GM18861 (cell line): ENCODE measurements around the gene AKT1.

Experiments
- ATAC-seq: cut with Tn5 transposase; IDR thresholded peaks from one replicate; pipeline ENCODE4 v1.9.1; 2021; ENCODE audit not compliant: unreplicated experiment

AKT1 gene

DNA sequence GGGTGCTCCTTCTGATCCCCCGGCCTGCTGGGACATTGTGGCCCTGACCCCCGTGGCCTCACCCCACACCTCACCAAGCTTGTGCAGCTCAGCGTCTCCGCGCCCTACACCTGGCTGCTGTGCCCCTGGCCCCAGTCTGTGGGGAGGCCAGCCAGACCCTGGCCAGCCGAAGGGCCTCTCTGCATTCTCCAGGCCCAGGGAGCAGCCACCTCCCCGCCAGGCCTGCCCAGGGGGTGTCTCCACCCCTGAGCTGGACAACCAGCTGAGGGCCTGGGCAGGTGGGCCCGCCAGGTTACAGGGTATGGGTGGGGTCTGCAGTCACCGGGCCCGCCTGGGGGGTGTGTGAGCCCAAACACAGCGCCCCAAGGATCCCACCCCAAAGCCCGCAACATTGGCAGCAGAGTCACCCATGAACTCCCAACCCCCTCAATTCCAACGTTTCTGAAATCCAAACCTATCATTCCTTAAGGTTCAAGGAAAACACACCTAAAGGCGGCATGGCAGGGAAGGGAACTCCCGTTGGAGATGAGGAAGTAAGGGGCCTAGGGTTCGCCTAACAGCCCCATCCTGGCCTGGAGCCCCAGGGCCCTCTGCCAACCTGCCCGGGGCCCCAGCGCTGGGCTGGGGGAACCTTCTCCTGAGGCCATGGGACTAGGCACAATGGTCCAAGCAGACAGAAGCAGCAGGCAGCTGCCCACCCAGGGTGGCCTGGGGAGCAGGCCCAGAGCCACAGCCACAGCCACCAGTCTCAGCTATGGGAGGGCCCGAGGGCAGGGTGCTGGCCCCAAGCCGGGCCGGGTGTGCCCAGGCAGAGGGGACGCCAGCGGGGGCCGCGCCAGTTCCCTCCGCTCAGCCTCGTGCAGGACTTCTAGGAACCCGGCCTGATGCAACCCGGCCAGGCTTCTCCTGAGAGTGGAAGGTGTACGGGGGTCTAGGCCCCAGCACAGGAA is 8.5 kb downstream of the AKT1 start:
- ATAC-seq = no peak

- ATAC-seq = no peak
Observed at GRCh38 chr14:104786091-104786586, 9.4 kb downstream of the AKT1 start.

DNA sequence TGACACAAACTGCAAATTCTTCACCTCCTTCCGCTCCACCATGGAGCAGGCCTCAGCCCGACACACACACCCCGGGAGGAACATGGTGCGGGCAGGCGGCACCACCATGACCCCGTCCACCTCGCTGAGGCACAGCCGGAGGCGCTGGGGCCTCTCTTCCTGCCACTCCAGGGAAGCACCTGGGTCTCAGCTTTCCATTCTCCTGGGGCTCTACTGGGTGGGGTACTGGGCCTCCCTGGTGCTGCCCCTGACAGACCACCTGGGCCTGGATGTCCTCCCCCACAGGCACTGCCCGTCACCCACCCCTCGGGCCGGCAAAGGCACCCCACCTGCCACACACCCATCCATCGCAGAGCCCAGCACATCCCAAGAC is 9.9 kb downstream of the AKT1 start:
- ATAC-seq = no peak

DNA sequence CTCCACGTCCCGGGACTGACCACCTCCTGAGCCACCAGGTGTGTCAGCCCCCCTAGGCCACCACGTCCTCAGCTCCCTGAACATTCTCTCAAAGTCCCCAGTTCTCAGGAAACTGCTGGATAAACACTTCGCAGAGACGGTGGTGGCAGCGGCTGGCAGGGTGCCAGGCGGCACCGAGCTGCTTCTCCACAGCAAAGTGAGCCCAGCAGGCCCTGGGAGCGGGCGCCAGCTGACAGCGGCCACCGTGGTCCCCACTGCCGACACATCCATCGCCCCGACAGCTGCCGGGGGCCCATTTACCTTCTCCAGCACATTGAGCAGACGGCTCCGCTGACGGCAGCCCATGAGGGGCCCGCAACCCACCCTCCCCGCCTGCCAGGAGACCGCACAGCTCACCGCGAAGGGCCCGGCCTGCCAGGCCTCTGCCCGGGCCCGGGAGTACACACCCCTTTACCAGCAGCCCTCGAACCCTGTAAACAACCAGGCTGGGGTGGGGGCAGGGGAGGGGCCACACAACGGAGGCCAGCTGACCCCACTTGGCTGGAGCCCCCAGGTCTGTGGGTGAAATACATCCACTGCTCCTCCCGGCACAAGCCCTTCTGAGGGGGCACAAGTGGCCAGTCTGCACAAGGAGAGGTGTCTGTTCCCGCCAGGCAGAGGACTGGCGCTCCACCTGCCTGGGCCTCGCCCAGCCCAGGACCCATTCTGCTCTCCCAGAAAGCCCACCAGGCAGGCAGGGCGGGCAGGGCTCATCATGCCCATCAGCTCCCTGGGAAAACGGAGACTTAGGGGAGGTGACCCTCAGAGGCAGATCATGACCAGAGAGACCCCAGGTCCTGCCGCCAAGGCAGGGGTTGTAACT is 10.5 kb downstream of the AKT1 start:
- ATAC-seq = no peak

- ATAC-seq = no peak
Observed at GRCh38 chr14:104784218-104784568, 11.4 kb downstream of the AKT1 start.

DNA sequence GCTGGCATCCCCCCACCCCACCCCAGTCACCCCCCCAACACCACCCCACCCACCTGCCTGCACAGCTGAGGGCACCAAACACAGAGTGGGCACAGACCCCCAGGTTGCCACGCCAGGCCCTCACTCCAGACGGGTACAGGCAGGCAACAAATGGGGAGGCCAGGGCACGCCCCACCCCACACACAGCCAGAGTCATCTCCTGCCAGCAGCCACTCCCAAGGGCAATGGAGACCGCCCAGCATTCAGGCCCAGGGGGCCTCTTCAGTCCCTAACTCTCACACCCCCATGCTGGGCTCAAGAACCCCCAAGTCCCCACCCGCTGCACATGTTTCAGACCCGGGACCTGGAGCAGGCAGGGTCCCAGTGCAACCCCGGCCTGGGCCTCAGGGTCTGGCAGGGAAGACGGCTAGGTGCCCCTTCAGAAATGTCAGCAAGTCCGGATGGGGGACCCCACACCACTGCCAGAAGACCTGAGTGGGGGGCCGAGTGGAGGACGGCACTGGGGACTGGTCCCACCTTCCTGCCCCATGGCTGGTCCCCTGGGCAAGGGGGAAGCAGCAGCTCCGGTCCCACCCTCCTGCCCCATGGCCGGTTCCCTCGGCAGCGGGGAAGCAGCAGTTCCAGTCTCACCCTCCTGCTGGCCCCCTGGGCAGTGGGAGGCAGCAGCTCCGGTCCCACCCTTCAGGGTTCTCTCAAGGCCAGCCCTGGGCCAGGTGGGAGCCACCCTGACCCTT is 11.9 kb downstream of the AKT1 start:
- no peak for ATAC-seq

- no peak for ATAC-seq
Observed at GRCh38 chr14:104782808-104783139, 12.8 kb downstream of the AKT1 start.

- ATAC-seq = no peak
Observed at GRCh38 chr14:104782086-104782807, 13.3 kb downstream of the AKT1 start.

DNA sequence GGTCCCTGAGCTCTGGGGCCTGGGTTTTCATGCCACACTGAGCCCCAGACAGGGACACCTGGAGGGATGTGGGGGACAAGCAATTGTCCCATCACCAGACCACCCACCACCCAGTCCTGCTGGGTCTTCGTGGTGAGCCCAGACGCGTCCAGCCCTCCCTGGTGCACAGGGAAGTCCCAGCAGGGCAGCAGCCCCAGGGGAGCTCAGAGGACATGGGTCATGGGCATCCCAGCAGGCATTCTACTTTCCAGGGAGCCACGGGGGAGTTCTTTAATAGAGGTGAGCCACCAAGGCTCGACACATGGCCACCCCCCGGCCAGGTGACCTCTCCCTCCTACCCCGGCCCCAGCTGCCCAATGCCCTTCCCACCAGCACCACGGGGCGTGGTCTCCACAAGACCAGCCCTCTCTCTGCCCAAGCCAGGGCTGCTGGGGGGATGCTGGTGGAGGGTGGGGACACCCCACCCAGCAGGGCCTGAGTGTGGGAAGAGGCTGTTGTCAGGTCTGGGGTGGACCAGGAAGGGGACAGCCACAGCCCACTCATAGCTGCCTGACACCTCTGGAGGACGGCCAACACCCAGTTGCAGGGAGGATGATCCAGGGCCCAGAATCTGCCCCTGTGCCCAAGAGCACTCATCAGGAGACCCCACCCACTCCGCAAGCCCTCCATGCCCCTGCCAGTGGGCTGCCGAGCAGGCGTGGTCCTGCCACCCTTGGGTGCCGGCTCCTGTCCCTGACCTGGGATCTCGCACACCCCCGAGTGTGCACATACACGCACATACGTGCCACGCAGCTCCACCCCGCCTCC is 14.1 kb downstream of the AKT1 start:
- no peak for ATAC-seq

DNA sequence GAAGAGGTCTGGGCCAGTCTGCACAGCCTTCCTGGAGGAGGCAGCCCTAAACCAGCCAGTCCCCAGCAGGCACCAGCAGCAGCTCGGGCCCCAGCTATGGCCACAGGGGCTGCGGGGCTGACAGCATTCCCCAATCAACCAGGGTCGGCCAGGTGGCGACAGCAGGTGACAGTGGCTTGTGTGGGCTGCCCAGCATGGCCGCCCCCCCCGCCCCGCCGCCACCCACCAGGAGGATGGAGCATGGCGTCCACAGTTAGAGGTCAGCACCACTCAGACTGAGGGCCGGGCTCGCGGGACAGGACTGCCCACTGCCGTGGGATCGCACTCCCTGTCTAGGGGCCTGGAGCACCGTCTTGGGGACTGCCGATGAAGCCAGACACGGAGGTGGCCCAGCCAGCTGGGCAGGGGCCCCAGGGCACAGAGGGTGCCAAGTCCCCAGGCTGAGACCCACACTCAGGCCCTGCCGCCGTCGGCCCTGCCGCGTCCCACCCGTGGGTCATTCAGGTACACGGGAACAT is 15.0 kb downstream of the AKT1 start:
- no peak for ATAC-seq

- no peak for ATAC-seq
Observed at GRCh38 chr14:104779776-104780512, 15.6 kb downstream of the AKT1 start.

- ATAC-seq = no peak
Observed at GRCh38 chr14:104778694-104779331, 16.7 kb downstream of the AKT1 start.

DNA sequence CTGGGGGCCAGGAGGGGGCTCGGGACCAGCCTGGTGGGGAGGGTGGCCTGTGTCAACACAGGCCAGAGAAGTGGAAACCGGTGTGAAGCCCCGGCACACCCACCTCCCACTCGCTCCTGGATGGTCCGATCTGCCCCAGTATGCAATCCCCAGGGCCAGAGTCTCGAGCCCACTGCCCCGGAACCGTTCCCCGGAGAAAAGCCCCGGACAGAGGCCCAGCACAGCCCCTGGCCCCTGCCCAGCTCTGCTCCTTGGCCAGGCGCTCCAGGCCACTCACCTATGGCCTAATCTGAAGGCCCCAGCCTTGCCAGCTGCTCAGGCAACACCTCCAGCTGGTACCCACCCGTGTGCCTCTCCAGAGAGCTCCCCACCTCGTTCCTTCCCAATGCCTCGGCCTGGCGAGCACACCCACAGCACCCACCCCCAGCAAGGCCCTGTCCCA is 17.7 kb downstream of the AKT1 start:
- ATAC-seq = no peak

GRCh38 chr14:104776961-104777807 is 18.4 kb downstream of the AKT1 start:
- no peak for ATAC-seq

DNA sequence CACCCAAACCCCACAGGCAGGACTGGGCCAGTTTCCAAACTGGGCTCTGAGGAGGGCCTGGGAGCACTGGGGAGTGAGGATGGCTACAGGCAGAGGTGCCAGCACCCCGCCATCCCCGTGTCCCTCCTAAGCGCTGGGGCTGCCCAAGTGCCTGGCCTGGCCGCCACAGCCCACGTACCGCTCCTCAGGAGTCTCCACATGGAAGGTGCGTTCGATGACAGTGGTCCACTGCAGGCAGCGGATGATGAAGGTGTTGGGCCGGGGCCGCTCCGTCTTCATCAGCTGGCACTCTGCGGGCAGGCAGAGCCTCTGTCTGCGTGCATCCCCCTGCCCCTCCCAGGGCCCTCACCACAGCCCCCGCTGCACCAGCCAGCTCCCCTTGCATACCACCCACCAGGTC is 19.1 kb downstream of the AKT1 start:
- no peak for ATAC-seq

DNA sequence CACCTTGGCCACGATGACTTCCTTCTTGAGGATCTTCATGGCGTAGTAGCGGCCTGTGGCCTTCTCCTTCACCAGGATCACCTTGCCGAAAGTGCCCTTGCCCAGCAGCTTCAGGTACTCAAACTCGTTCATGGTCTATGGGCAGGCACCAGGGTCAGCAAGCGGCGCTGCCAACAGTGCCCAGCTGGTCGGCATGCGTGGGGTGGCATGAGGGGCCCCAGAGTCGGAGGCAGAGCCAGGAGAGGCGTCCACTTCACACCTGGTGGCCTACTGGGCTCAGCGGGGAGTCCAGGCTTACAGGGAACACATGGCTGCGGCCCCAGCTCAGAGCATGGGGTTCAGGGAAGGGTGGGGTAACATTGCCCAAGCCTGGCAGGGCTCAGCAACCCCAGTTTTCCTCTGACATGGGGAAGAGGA is 20.5 kb downstream of the AKT1 start:
- ATAC-seq = no peak

DNA sequence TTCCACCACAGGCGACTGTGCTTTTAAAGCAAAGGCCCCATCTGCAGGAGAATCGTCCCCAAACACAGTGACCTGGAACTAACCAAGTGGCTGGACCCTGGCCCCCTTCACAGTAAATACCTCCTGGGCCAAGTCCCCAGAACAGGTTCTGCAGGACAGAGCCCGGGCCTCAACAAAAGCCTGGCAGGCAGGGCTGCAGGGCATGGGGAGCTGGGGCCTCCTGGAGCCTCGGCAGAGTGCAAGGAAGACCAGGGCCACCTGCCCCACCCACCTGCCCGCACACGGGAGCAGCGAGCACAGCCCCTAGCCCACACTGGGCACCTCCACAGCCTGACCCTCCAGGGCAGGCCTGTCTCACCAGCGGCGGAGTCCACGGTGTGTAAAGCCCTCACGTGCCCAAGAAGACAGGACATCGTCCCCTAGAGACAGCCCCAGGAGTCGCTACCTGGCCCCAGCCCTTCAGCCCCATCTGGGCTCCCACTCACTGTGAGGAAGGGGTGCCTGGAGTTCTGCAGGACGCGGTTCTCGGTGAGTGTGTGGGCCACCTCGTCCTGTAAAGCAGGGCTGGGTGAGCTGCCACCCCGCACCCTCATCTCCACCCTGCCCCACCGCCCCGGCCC is 21.0 kb downstream of the AKT1 start:
- ATAC-seq = no peak
